ENCODE results near the gene TMEM217.

DNA sequence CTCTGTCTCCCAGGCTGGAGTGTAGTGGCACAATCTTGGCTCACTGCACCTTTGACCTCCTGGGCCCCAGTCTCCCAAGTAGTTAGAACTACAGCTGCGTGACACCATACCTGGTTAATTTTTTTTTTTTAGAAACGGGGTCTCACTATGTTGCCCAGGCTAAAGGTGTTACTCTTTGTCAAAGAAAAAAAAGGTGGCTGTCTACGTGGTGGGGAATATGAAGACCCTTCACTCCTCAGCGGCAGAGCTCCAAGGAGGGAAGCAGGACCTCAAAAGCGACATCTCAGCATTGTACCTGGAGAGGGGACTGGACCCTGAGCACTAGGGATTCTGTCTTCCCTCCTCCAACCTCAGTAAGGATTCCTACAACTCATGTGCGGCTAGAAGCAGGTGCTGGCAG lies 16.8 kb downstream of the TMEM217 start:
- TF ChIP-seq, protein P1, sequence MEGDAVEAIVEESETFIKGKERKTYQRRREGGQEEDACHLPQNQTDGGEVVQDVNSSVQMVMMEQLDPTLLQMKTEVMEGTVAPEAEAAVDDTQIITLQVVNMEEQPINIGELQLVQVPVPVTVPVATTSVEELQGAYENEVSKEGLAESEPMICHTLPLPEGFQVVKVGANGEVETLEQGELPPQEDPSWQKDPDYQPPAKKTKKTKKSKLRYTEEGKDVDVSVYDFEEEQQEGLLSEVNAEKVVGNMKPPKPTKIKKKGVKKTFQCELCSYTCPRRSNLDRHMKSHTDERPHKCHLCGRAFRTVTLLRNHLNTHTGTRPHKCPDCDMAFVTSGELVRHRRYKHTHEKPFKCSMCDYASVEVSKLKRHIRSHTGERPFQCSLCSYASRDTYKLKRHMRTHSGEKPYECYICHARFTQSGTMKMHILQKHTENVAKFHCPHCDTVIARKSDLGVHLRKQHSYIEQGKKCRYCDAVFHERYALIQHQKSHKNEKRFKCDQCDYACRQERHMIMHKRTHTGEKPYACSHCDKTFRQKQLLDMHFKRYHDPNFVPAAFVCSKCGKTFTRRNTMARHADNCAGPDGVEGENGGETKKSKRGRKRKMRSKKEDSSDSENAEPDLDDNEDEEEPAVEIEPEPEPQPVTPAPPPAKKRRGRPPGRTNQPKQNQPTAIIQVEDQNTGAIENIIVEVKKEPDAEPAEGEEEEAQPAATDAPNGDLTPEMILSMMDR (IDR thresholded peaks at IDR 0.05): no peak
- TF ChIP-seq POLR2A (IDR thresholded peaks at IDR 0.05): no peak

Data from esophagus squamous epithelium (tissue), 4 donors.